Thyroid gland (tissue), 4 donors: Measurements from ENCODE around the gene MOB3A. TPM values are rescaled to one million over a fixed set of nuclear protein-coding genes. Genes with fewer than 3 reads are reported as not detected.

Source experiments
- DNase-seq, 2 donors: peaks; one replicate each; pipeline ENCODE4 v3.0.0-alpha.2; 2019
- H3K27ac ChIP-seq, 3 donors: fragments of 200-600 bp; sonication (generic); 1 replicate in 2 of 3; 2 replicates in 1 of 3; pipeline ENCODE4 v1.5.1; 2016 to 2019; ENCODE audit warnings: mild to moderate bottlenecking in 1 of 3, moderate library complexity in 1 of 3
- H3K27me3 ChIP-seq: fragments of 200-600 bp; sonication (generic); one replicate; pipeline ENCODE4 v1.5.1; 2019
- H3K36me3 ChIP-seq, 2 donors: fragments of 200-600 bp; sonication (generic); one replicate each; pipeline ENCODE4 v1.5.1; 2016 to 2019
- H3K4me1 ChIP-seq, 2 donors: fragments of 200-600 bp; sonication (generic); one replicate each; pipeline ENCODE4 v1.5.1; 2017 to 2019
- H3K4me3 ChIP-seq, 3 donors: fragments of 200-600 bp; sonication (generic); replicated peaks in 1 of 3; 1 replicate in 2 of 3; 2 replicates in 1 of 3; pipeline ENCODE4 v1.5.1; 2016; ENCODE audit warnings: mild to moderate bottlenecking in 1 of 3
- H3K9me3 ChIP-seq: fragments of 200-600 bp; sonication (generic); one replicate; pipeline ENCODE4 v1.5.1; 2017
- POLR2A ChIP-seq, 2 donors: fragments of 450-650 bp; IDR thresholded peaks; one replicate each; pipeline ENCODE4 v1.6.1; 2017; ENCODE audit warnings: antibody characterized with exemption in 2 of 2, mild to moderate bottlenecking in 2 of 2, moderate library complexity in 1 of 2
- WGBS, 2 donors: methylation state at CpG; one replicate each; pipeline ENCODE4 v1.1.5; 2017; 5-methylcytosine and 5-hydroxymethylcytosine counted together
- intact Hi-C: fragments of 100-400 bp; cut with DNase I; formaldehyde crosslinking; loops from one replicate; pipeline ENCODE4 v1.15.1; 2023
- total RNA-seq, 4 donors: library from RNA; depleted of rRNA; stranded (reverse); fragments of >200 nt; gene quantifications; one replicate each; pipeline ENCODE4 v1.2.3, GENCODE V29; 2016
- TF ChIP-seq, protein P1 (sequence below), 6 experiments: fragments of 200-600 bp in 3 of 6; fragments of 450-650 bp in 3 of 6; sonication (generic) in 3 of 6; IDR thresholded peaks; one replicate each; pipeline ENCODE4 v1.5.1; 2016 to 2019; ENCODE audit warnings: antibody characterized with exemption in 6 of 6, mild to moderate bottlenecking in 2 of 6, inconsistent platforms in 1 of 6, moderate library complexity in 1 of 6

MOB3A gene
- total RNA-seq, 4 donors from 2014 or later = 18.5 to 40.4 (median 26.6) TPM

DNA sequence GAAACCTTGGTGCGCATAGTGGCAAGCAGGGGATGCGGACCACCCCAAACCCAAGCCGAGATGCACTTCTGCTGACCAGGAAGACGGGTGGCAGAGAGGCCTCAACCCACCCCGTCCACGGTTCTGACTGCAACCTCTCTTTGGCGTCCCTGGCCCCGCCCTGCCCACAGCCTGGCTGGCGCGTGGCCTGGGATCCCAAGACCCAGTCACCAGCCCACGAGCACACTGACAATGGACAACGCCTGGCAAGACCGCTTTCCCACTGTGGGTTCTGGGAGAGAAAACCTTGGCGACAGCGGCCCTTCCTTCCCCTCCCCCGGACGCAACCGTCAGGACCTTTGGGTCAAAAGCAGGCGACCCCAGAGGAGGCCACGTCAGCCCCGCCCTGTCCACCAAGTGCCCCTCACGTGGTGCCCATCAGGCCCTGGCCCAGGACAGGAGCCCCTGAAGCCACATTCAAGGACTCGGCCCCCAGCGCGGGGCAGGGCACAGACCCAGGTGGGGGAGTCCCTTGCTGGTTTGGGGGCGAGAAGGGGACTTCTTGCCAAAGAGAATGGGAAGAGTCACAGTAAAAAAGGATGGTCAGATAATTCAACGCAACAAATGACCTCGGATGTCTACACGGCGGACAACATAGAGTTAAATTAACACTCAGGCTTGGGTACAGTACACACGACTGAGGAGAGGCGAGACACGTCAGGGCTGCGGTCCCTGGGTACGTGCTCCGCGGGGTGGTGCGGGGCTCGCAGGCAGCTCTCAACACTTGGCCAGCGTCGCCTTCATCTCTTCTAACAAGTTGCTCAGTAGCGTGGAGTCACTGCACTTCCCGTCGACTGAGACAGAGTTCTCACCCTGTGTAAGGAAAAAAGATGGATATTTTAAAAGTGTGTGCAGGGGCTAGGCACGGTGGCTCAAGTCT, 5.5 kb upstream of the MOB3A start:
- H3K4me3 ChIP-seq = no peak overlapping the region
- 92 to 94% methylated on average over 32 to 44 of the region's 45 CpGs for WGBS, 2 donors
- no peak overlapping the region for H3K27ac ChIP-seq
- DNase-seq = no peak
- intact Hi-C loops = no loop called here
- H3K36me3 ChIP-seq = peaks cover 33 to 38% of the 10 kb centered on the region in 2 donors
- no peaks in the 10 kb centered on the region for H3K9me3 ChIP-seq
- H3K27me3 ChIP-seq = no peaks in the 10 kb centered on the region
- TF ChIP-seq, protein P1, sequence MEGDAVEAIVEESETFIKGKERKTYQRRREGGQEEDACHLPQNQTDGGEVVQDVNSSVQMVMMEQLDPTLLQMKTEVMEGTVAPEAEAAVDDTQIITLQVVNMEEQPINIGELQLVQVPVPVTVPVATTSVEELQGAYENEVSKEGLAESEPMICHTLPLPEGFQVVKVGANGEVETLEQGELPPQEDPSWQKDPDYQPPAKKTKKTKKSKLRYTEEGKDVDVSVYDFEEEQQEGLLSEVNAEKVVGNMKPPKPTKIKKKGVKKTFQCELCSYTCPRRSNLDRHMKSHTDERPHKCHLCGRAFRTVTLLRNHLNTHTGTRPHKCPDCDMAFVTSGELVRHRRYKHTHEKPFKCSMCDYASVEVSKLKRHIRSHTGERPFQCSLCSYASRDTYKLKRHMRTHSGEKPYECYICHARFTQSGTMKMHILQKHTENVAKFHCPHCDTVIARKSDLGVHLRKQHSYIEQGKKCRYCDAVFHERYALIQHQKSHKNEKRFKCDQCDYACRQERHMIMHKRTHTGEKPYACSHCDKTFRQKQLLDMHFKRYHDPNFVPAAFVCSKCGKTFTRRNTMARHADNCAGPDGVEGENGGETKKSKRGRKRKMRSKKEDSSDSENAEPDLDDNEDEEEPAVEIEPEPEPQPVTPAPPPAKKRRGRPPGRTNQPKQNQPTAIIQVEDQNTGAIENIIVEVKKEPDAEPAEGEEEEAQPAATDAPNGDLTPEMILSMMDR (IDR thresholded peaks at IDR 0.05) = no peak
- TF ChIP-seq POLR2A (IDR thresholded peaks at IDR 0.05) = no peak
- H3K4me1 ChIP-seq = peaks cover 5 to 6% of the 10 kb centered on the region in 2 donors

DNA sequence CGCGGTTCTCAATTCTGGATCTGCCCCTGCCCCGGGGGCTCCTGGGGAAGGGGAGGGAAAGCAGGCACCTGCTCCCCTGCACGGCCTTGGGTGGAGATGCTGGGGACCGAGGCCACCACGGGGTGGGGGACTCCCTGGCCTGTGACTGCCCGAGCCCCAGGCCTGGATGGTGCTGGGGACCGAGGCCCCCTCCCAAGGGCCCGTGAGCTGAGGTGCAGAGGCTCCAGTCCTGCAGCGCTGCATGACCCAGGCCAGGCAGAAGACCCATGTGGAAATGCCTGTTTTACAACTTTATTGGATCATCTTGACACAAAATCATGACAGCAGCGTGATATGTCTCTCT, 4.6 kb upstream of the MOB3A start:
- Histone ChIP-seq H3K4me1 (peaks cover 5 to 6% of the 10 kb centered on the region in 2 donors), H3K36me3 (peaks cover 28 to 29% of the 10 kb centered on the region in 2 donors), H3K4me3 (no peak overlapping the region), H3K27me3 (no peaks in the 10 kb centered on the region), H3K9me3 (no peaks in the 10 kb centered on the region), H3K27ac (no peak overlapping the region)
- TF ChIP-seq, protein P1 (IDR thresholded peaks at IDR 0.05) = no peak
- no peak for TF ChIP-seq POLR2A (IDR thresholded peaks at IDR 0.05)
- WGBS, 2 donors = 91 to 93% methylated on average over 3 to 11 of the region's 11 CpGs
- intact Hi-C loops = no loop called here
- DNase-seq = no peak

DNA sequence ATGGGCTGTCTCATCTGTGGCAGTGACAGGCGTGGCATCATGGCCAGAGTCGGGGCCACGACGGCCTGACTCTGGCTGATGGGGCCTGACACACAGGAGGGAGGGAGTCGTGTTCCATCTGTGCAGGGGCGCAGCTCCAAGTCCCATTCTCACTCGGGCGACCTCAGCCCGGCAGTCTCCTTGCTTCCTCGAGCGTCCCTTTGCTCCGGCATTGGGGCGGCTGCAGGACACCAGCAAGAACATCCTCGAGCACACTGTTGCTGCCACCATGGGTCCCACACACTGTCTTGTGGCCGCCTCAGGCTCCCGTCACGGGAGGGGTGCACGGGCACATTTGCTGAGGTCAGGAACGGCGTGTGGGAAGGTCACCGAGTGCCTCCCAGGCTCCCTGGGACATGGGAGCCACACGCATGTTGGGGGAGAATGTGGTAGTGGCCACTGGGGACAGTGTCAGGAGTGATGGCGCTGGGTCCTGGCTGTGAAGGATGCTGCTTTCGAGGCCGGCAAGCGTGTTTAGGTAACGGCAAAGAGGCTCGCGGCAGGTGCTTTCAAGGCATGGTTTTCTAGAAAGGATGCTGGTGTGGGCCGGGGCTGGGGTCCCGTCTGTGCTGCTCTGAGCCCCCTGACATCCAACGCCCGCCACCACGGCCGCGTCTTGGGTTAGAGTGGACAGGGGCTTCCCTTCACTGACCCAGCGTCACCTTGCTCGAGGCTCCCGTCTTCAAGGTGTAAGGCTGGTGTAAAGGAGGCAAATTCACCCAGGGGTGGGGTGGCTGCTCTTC, 4.0 kb upstream of the MOB3A start:
- no peak for DNase-seq
- intact Hi-C loops = no loop called here
- H3K27ac ChIP-seq = no peak overlapping the region
- 93% methylated on average over 36 to 37 of the region's 39 CpGs for WGBS, 2 donors
- H3K4me3 ChIP-seq = no peak overlapping the region
- H3K36me3 ChIP-seq = peaks cover 28 to 29% of the 10 kb centered on the region in 2 donors
- peaks cover 9 to 10% of the 10 kb centered on the region in 2 donors for H3K4me1 ChIP-seq
- no peaks in the 10 kb centered on the region for H3K9me3 ChIP-seq
- TF ChIP-seq, protein P1 (IDR thresholded peaks at IDR 0.05) = no peak
- H3K27me3 ChIP-seq = no peaks in the 10 kb centered on the region

GRCh38 chr19:2099054-2099501, 3.0 kb upstream of the MOB3A start:
- H3K4me1 ChIP-seq = peaks cover 11 to 16% of the 10 kb centered on the region in 2 donors
- 65% methylated on average over 11 of the region's 16 CpGs; no CpG with 5 or more reads in 1 of the 2 donors for WGBS, 2 donors

More at GRCh38 chr19:2099054-2099501, 3.0 kb upstream of the MOB3A start:
- Histone ChIP-seq H3K27ac (no peak overlapping the region), H3K4me3 (no peak overlapping the region), H3K36me3 (peaks cover 28 to 29% of the 10 kb centered on the region in 2 donors), H3K27me3 (no peaks in the 10 kb centered on the region), H3K9me3 (no peaks in the 10 kb centered on the region)
- DNase-seq = no peak
- intact Hi-C loops = no loop called here
- TF ChIP-seq, protein P1 (IDR thresholded peaks at IDR 0.05) = no peak
- TF ChIP-seq POLR2A (IDR thresholded peaks at IDR 0.05) = no peak
